Measurements from ENCODE around the gene ALDH1B1. TPM values are rescaled to one million over a fixed set of nuclear protein-coding genes. Genes with fewer than 3 reads are reported as not detected.

Gene ALDH1B1
- total and polyA plus RNA-seq, 2 donors (not counting 1 experiment from before 2014, with no cell fraction given) = 16.2 to 17.4 TPM

- H3K9me3 ChIP-seq (ENCODE audit: control insufficient read depth, insufficient read depth, low read depth, low read length) = no peaks in the 10 kb centered on the region
- H3K4me1 ChIP-seq (ENCODE audit: control insufficient read depth, extremely low read depth, insufficient read depth, low read length) = no peaks in the 10 kb centered on the region
- no peak overlapping the region for H3K4me2 ChIP-seq (ENCODE audit: extremely low read depth, insufficient read depth, low read length)
- no peaks in the 10 kb centered on the region for H3K36me3 ChIP-seq (ENCODE audit: control insufficient read depth, insufficient read depth, low read length)
- no peak overlapping the region for H3K4me3 ChIP-seq (replicated peaks in 1 of 4; ENCODE audit: control extremely low read depth in 1 of 4, insufficient read depth in 1 of 4, low read depth in 3 of 4, low read length in 4 of 4)
- H2AFZ ChIP-seq (ENCODE audit: low read length) = no peak overlapping the region
- H4K20me1 ChIP-seq (ENCODE audit: control insufficient read depth, extremely low read depth, insufficient read depth, low read length) = no peaks in the 10 kb centered on the region
- H3K9ac ChIP-seq (ENCODE audit: insufficient read depth, low read length) = no peak overlapping the region
- H3K79me2 ChIP-seq (ENCODE audit: control insufficient read depth, insufficient read depth, low read length) = no peaks in the 10 kb centered on the region
- H3K27me3 ChIP-seq (ENCODE audit: control insufficient read depth, insufficient read depth, low read length) = peaks cover 27% of the 10 kb centered on the region
- DNase-seq (ENCODE audit: low read depth in 2 of 2) = no peak
- H3K27ac ChIP-seq (ENCODE audit: insufficient read depth, low read length) = no peak overlapping the region
- TF ChIP-seq EZH2 (IDR thresholded peaks at IDR 0.05; ENCODE audit: low read length, missing control alignments) (no peak), CTCF (conservative IDR thresholded peaks at IDR 0.05 in 1 of 2, IDR thresholded peaks at IDR 0.05 in 1 of 2; ENCODE audit: low read depth in 1 of 2, low read length in 2 of 2) (no peak)
Observed at GRCh38 chr9:38423273-38423972, 30.9 kb downstream of the ALDH1B1 start.

- Histone ChIP-seq H4K20me1 (ENCODE audit: control insufficient read depth, extremely low read depth, insufficient read depth, low read length) (no peaks in the 10 kb centered on the region), H3K27ac (ENCODE audit: insufficient read depth, low read length) (no peak within 1 kb of the TSS), H3K4me2 (ENCODE audit: extremely low read depth, insufficient read depth, low read length) (peak within 1 kb of the TSS; percentile 21), H3K79me2 (ENCODE audit: control insufficient read depth, insufficient read depth, low read length) (no peaks in the 10 kb centered on the region), H3K4me3 (replicated peaks in 1 of 4; ENCODE audit: control extremely low read depth in 1 of 4, insufficient read depth in 1 of 4, low read depth in 3 of 4, low read length in 4 of 4) (no peak within 1 kb of the TSS), H3K36me3 (ENCODE audit: control insufficient read depth, insufficient read depth, low read length) (no peaks in the 10 kb centered on the region), H3K27me3 (ENCODE audit: control insufficient read depth, insufficient read depth, low read length) (peaks cover 27% of the 10 kb centered on the region), H3K9me3 (ENCODE audit: control insufficient read depth, insufficient read depth, low read depth, low read length) (no peaks in the 10 kb centered on the region), H3K9ac (ENCODE audit: insufficient read depth, low read length) (no peak within 1 kb of the TSS), H2AFZ (ENCODE audit: low read length) (no peak within 1 kb of the TSS), H3K4me1 (ENCODE audit: control insufficient read depth, extremely low read depth, insufficient read depth, low read length) (no peaks in the 10 kb centered on the region)
- peak in 1 of 2 donors; percentile 35 for DNase-seq (ENCODE audit: low read depth in 2 of 2)
- no peak for TF ChIP-seq EZH2 (IDR thresholded peaks at IDR 0.05; ENCODE audit: low read length, missing control alignments)
- TF ChIP-seq CTCF (conservative IDR thresholded peaks at IDR 0.05 in 1 of 2, IDR thresholded peaks at IDR 0.05 in 1 of 2; ENCODE audit: low read depth in 1 of 2, low read length in 2 of 2) = no peak
Observed at GRCh38 chr9:38423973-38424843, 31.7 kb downstream of the ALDH1B1 start, which contains the start of gene IGFBPL1. TSS of gene IGFBPL1 (minus strand) at chr9:38424454. CDS start at chr9:38424424, 30 bp downstream.

- Histone ChIP-seq H3K27me3 (ENCODE audit: control insufficient read depth, insufficient read depth, low read length) (peaks cover 27% of the 10 kb centered on the region), H3K79me2 (ENCODE audit: control insufficient read depth, insufficient read depth, low read length) (no peaks in the 10 kb centered on the region), H4K20me1 (ENCODE audit: control insufficient read depth, extremely low read depth, insufficient read depth, low read length) (no peaks in the 10 kb centered on the region), H3K4me1 (ENCODE audit: control insufficient read depth, extremely low read depth, insufficient read depth, low read length) (no peaks in the 10 kb centered on the region), H3K9me3 (ENCODE audit: control insufficient read depth, insufficient read depth, low read depth, low read length) (no peaks in the 10 kb centered on the region), H3K4me3 (replicated peaks in 1 of 4; ENCODE audit: control extremely low read depth in 1 of 4, insufficient read depth in 1 of 4, low read depth in 3 of 4, low read length in 4 of 4) (no peak overlapping the region), H3K4me2 (ENCODE audit: extremely low read depth, insufficient read depth, low read length) (no peak overlapping the region), H3K9ac (ENCODE audit: insufficient read depth, low read length) (no peak overlapping the region), H3K36me3 (ENCODE audit: control insufficient read depth, insufficient read depth, low read length) (no peaks in the 10 kb centered on the region), H2AFZ (ENCODE audit: low read length) (no peak overlapping the region), H3K27ac (ENCODE audit: insufficient read depth, low read length) (no peak overlapping the region)
- TF ChIP-seq EZH2 (IDR thresholded peaks at IDR 0.05; ENCODE audit: low read length, missing control alignments) (peak; percentile 53), CTCF (conservative IDR thresholded peaks at IDR 0.05 in 1 of 2, IDR thresholded peaks at IDR 0.05 in 1 of 2; ENCODE audit: low read depth in 1 of 2, low read length in 2 of 2) (no peak)
- no peak for DNase-seq (ENCODE audit: low read depth in 2 of 2)
Observed at GRCh38 chr9:38424918-38425317, 32.4 kb downstream of the ALDH1B1 start.

Measured in fibroblast of lung (primary cell).